Measurements from ENCODE around the gene UNKL. TPM values are rescaled to one million over a fixed set of nuclear protein-coding genes. Genes with fewer than 3 reads are reported as not detected.

The UNKL gene
- total RNA-seq, 3 donors from 2014 or later (not counting 1 experiment from before 2014, with no cell fraction given) = 114 to 130 (median 127) TPM

DNA sequence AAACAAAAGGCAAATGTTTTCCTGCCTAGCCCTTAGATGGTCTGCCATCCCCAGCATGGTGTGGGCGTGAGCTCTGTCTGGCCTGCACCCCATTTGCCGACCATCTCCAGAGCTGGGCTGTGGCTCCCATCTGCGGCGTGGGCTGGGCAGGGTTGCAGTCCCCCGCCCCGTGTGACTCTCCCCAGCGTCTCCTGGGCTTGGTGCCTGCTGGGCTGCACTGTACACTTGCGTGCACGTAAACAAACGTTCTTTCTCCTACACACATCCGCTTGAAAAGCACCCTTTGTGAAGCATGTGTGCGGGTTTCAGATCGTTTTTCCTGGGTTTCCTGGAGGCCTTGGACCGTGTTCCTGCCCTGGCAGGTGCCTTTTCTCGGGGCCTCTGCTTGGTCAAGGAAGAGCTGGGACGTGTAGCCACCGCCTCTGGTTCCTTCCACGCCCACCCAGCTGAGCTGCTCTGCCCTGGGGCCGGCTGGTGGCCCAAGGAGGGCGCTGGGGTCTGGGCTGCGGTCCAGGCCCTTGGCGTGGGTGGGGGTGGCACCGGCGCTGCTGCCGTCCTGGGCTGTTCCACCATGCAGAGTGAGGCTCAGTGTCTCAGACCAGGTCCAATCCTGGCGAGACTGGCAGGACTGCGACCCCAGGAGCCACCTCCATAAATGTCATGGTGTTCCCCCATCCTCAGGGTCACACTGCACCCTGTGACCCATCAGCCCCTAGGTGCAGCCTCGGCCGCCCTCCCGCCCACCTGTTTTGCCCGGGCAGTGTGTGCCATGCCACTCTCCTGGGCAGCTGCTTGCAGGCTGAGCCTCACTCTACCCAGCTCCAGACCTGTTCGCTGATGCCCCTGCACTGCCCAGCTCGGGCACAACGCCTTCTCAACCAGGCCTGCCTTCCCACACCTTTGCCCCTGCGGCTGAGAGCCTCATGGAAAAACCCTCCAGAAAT lies 90.9 kb downstream of the UNKL start:
- TF ChIP-seq, protein P1, sequence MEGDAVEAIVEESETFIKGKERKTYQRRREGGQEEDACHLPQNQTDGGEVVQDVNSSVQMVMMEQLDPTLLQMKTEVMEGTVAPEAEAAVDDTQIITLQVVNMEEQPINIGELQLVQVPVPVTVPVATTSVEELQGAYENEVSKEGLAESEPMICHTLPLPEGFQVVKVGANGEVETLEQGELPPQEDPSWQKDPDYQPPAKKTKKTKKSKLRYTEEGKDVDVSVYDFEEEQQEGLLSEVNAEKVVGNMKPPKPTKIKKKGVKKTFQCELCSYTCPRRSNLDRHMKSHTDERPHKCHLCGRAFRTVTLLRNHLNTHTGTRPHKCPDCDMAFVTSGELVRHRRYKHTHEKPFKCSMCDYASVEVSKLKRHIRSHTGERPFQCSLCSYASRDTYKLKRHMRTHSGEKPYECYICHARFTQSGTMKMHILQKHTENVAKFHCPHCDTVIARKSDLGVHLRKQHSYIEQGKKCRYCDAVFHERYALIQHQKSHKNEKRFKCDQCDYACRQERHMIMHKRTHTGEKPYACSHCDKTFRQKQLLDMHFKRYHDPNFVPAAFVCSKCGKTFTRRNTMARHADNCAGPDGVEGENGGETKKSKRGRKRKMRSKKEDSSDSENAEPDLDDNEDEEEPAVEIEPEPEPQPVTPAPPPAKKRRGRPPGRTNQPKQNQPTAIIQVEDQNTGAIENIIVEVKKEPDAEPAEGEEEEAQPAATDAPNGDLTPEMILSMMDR (IDR thresholded peaks at IDR 0.05) = no peak
- Histone ChIP-seq H3K36me3 (ENCODE audit: control insufficient read depth, insufficient read depth, low read length) (peaks cover 58% of the 10 kb centered on the region), H3K27ac (ENCODE audit: low read length) (no peak overlapping the region), H3K27me3 (ENCODE audit: control insufficient read depth, insufficient read depth, low read length) (no peaks in the 10 kb centered on the region), H3K4me3 (ENCODE audit: low read length) (no peak overlapping the region), H3K9me3 (ENCODE audit: control insufficient read depth, insufficient read depth, low read length) (no peaks in the 10 kb centered on the region), H3K4me1 (ENCODE audit: control insufficient read depth, insufficient read depth, low read length) (peaks cover 2% of the 10 kb centered on the region)
- Mint-ChIP-seq H3K9me3 (no peaks in the 10 kb centered on the region), H3K27ac (no peak overlapping the region), H3K4me3 (no peak overlapping the region), H3K4me1 (peaks cover under 1 to 3% of the 10 kb centered on the region in 2 donors), H3K36me3 (peaks cover 1% of the 10 kb centered on the region), H3K27me3 (ENCODE audit: low read depth in 2 of 2) (no peaks in the 10 kb centered on the region)
- intact Hi-C loops (cut with micrococcal nuclease) = no loop called here
- WGBS (ENCODE audit: insufficient coverage) = 95% methylated on average over 35 of the region's 35 CpGs
- ATAC-seq (no peak), DNase-seq (no peak)

DNA sequence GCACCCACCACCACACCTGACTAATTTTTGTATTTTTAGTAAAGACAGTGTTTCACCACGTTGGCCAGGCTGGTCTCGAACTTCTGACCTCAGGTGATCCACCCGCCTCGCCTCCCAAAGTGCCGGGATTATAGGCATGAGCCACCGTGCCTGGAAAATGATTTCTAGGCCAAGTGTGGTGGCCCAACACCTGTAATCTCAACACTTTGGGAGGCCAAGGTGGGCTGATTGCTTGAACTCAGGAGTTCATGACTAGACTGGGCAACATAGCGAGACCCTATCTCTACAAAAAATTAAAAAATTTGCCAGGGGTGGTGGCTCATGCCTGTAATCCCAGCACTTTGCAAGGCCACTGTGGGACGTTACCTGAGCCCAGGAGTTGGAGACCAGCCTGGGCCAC lies 92.1 kb downstream of the UNKL start:
- no peak overlapping the region for H3K4me3 ChIP-seq (ENCODE audit: low read length)
- 95% methylated on average over 8 of the region's 8 CpGs for WGBS (ENCODE audit: insufficient coverage)
- TF ChIP-seq, protein P1 (IDR thresholded peaks at IDR 0.05) = no peak
- no peaks in the 10 kb centered on the region for H3K27me3 ChIP-seq (ENCODE audit: control insufficient read depth, insufficient read depth, low read length)
- Mint-ChIP-seq H3K4me3 (no peak overlapping the region), H3K36me3 (peaks cover 6% of the 10 kb centered on the region), H3K27me3 (ENCODE audit: low read depth in 2 of 2) (no peaks in the 10 kb centered on the region), H3K9me3 (no peaks in the 10 kb centered on the region), H3K4me1 (peaks cover 6 to 7% of the 10 kb centered on the region in 2 donors), H3K27ac (no peak overlapping the region)
- no peak for DNase-seq
- peaks cover 70% of the 10 kb centered on the region for H3K36me3 ChIP-seq (ENCODE audit: control insufficient read depth, insufficient read depth, low read length)
- no peak for ATAC-seq
- H3K9me3 ChIP-seq (ENCODE audit: control insufficient read depth, insufficient read depth, low read length) = no peaks in the 10 kb centered on the region
- no peak overlapping the region for H3K27ac ChIP-seq (ENCODE audit: low read length)
- H3K4me1 ChIP-seq (ENCODE audit: control insufficient read depth, insufficient read depth, low read length) = peaks cover 2% of the 10 kb centered on the region
- intact Hi-C loops (cut with micrococcal nuclease) = no loop called here

DNA sequence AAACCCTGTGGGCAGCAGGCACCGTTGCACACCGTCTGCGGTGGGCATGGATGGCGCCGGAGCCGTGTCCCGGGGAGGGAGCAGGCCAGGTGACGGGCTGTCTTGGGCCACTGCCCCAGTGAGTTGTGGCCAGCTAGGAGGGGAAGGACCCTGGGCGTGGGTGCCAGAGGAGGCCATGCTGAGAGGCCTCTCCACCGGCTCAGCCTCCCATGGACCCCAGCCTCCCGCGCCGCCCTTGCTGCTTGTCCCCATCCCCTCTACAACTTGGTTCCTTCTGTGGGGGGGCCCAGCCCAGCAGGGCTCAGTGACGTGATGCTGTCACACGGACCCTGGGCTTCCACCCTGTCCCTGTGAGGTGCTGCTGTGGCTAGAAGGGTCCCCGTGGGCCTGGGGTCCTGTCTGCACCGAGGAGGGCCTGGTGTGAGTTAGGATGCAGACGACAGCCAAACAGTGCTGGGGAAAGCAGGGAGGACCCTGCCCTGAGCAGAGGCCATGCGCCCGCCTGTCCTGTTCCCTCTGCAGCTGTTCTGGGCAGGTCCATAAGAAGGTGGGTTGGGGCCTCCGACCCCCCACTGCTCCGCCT lies 93.8 kb downstream of the UNKL start:
- Histone ChIP-seq H3K36me3 (ENCODE audit: control insufficient read depth, insufficient read depth, low read length) (peaks cover 86% of the 10 kb centered on the region), H3K27ac (ENCODE audit: low read length) (no peak overlapping the region), H3K4me1 (ENCODE audit: control insufficient read depth, insufficient read depth, low read length) (no peaks in the 10 kb centered on the region), H3K27me3 (ENCODE audit: control insufficient read depth, insufficient read depth, low read length) (no peaks in the 10 kb centered on the region), H3K9me3 (ENCODE audit: control insufficient read depth, insufficient read depth, low read length) (no peaks in the 10 kb centered on the region), H3K4me3 (ENCODE audit: low read length) (no peak overlapping the region)
- no peak overlapping the region for H3K4me3 Mint-ChIP-seq
- H3K27me3 Mint-ChIP-seq (ENCODE audit: low read depth in 2 of 2) = no peaks in the 10 kb centered on the region
- 89% methylated on average over 21 of the region's 22 CpGs for WGBS (ENCODE audit: insufficient coverage)
- peaks cover 6% of the 10 kb centered on the region for H3K36me3 Mint-ChIP-seq
- DNase-seq = no peak
- peak in 1 of 3 donors; percentile 11 for ATAC-seq
- intact Hi-C loops (cut with micrococcal nuclease) = no loop called here
- TF ChIP-seq, protein P1 (IDR thresholded peaks at IDR 0.05) = no peak
- peaks cover 6 to 7% of the 10 kb centered on the region in 2 donors for H3K4me1 Mint-ChIP-seq
- no peaks in the 10 kb centered on the region for H3K9me3 Mint-ChIP-seq
- H3K27ac Mint-ChIP-seq = no peak overlapping the region
